PC-3 (cell line): ENCODE measurements around the gene HDAC10.

Source experiments
- EZH2 ChIP-seq: fragments of 300-600 bp; sonication (generic); IDR thresholded peaks from one replicate; pipeline ENCODE4 v1.6.1; 2017; ENCODE audit warnings: antibody characterized with exemption, mild to moderate bottlenecking, low read length; ENCODE audit not compliant: unreplicated experiment
- TF ChIP-seq, protein P1 (sequence below): fragments of 300-600 bp; sonication (generic); conservative IDR thresholded peaks from 2 replicates; pipeline ENCODE4 v1.5.1; 2017; ENCODE audit warnings: antibody characterized with exemption, low read depth, mild to moderate bottlenecking, low read length

DNA sequence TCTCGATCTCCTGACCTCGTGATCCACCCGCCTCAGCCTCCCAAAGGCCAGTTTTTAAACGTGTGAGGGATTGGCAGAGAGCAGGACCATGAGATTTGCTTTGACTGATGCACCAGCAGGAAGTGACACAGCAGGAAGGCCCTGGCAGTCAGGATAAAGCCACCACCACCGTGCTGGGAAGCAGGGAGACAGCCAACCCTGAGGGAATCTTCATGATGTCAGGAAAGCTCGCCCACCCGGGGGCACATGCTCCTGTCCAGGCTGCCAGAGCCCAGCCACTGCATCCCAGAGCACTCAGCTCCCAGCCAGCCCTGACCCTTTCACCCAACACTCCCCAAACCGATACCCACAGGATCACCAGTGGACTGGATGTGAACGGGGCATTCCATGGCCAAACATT, 12.3 kb downstream of the HDAC10 start:
- TF ChIP-seq, protein P1, sequence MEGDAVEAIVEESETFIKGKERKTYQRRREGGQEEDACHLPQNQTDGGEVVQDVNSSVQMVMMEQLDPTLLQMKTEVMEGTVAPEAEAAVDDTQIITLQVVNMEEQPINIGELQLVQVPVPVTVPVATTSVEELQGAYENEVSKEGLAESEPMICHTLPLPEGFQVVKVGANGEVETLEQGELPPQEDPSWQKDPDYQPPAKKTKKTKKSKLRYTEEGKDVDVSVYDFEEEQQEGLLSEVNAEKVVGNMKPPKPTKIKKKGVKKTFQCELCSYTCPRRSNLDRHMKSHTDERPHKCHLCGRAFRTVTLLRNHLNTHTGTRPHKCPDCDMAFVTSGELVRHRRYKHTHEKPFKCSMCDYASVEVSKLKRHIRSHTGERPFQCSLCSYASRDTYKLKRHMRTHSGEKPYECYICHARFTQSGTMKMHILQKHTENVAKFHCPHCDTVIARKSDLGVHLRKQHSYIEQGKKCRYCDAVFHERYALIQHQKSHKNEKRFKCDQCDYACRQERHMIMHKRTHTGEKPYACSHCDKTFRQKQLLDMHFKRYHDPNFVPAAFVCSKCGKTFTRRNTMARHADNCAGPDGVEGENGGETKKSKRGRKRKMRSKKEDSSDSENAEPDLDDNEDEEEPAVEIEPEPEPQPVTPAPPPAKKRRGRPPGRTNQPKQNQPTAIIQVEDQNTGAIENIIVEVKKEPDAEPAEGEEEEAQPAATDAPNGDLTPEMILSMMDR = no peak
- TF ChIP-seq EZH2 = no peak
